ENCODE measurements around the gene P2RY8. TPM values are rescaled to one million over a fixed set of nuclear protein-coding genes. Genes with fewer than 3 reads are reported as not detected.

Gene P2RY8
- total RNA-seq: 1 to 10 TPM; 1.7 to 5.5 (median 2.9) TPM

GRCh38 chrX:1537031-1537715, at the start of gene P2RY8:
P2RY8 (minus strand) TSS chrX:1537185; CDS start chrX:1466558, 70,627 bp downstream.
- TF ChIP-seq CTCF (IDR thresholded peaks at IDR 0.05): no peak
- DNase-seq (ENCODE audit: low spot score) (peak; percentile 62), ATAC-seq (ENCODE audit: low FRiP score) (no peak)

GRCh38 chrX:1584237-1585011, 47.4 kb upstream of the P2RY8 start:
- ATAC-seq (ENCODE audit: low FRiP score) (no peak), DNase-seq (ENCODE audit: low spot score) (no peak)
- no peak for TF ChIP-seq CTCF (IDR thresholded peaks at IDR 0.05)

GRCh38 chrX:1582686-1583437, 45.9 kb upstream of the P2RY8 start:
- DNase-seq (ENCODE audit: low spot score): no peak
- no peak for ATAC-seq (ENCODE audit: low FRiP score)
- TF ChIP-seq CTCF (IDR thresholded peaks at IDR 0.05): no peak

- peak; percentile 63 for DNase-seq (ENCODE audit: low spot score)
- peak in 2 of 3 donors; percentile 39 to 47 for TF ChIP-seq CTCF (IDR thresholded peaks at IDR 0.05)
- no peak for ATAC-seq (ENCODE audit: low FRiP score)
Measured at GRCh38 chrX:1581132-1581531, 44.1 kb upstream of the P2RY8 start.

- DNase-seq (ENCODE audit: low spot score) (no peak), ATAC-seq (ENCODE audit: low FRiP score) (no peak)
- TF ChIP-seq CTCF (IDR thresholded peaks at IDR 0.05): no peak
Measured at GRCh38 chrX:1578511-1579173, 41.7 kb upstream of the P2RY8 start.

GRCh38 chrX:1577845-1578244, 40.9 kb upstream of the P2RY8 start:
- ATAC-seq (ENCODE audit: low FRiP score) (no peak), DNase-seq (ENCODE audit: low spot score) (no peak)
- TF ChIP-seq CTCF (IDR thresholded peaks at IDR 0.05): no peak
